ENCODE results near the gene RABGAP1L. TPM values are rescaled to one million over a fixed set of nuclear protein-coding genes. Genes with fewer than 3 reads are reported as not detected.

RABGAP1L gene
- total RNA-seq, 1 experiment from 2014 or later, result 29.3 TPM

DNA sequence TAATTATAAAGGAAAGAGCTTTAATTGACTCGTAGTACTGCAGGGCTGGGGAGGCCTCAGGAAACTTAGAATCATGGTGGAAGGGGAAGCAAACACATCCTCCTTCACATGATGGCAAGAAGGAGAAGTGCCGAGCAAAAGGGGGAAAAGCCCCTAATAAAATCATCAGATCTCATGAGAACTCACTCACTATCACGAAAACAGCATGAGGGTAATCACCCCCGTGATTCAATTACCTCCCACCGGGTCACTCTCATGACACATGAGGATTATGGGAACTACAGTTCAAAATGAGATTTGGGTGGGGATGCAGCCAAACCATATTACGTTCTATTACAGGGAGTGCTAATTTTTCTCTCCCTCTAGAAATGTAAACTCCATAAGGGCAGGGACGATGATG, 878.1 kb downstream of the RABGAP1L start:
- Histone ChIP-seq H2AFZ (ENCODE audit: low read depth, low read length, poor library complexity, severe bottlenecking) (no peak overlapping the region), H3K9ac (ENCODE audit: low read length) (no peak overlapping the region), H3K27ac (ENCODE audit: low read depth, low read length) (no peak overlapping the region), H4K20me1 (ENCODE audit: insufficient read depth) (no peaks in the 10 kb centered on the region), H3K9me3 (ENCODE audit: control insufficient read depth in 1 of 2, insufficient read depth in 1 of 2, low read depth in 1 of 2, low read length in 2 of 2) (no peaks in the 10 kb centered on the region), H3K4me3 (replicated peaks in 1 of 2; ENCODE audit: low read depth in 1 of 2, low read length in 2 of 2) (no peak overlapping the region), H3K4me1 (ENCODE audit: control insufficient read depth in 1 of 2, insufficient read depth in 2 of 2, low read length in 2 of 2) (no peaks in the 10 kb centered on the region), H3K9me2 (ENCODE audit: insufficient read depth) (no peaks in the 10 kb centered on the region), H3K4me2 (ENCODE audit: low read length) (no peak overlapping the region), H3K27me3 (ENCODE audit: insufficient read depth, low read length) (no peaks in the 10 kb centered on the region), H3K79me2 (ENCODE audit: insufficient read depth, low read length) (no peaks in the 10 kb centered on the region), H3K36me3 (ENCODE audit: control insufficient read depth in 1 of 2, insufficient read depth in 2 of 2, low read length in 2 of 2) (no peaks in the 10 kb centered on the region)
- ATAC-seq, result no peak
- intact Hi-C loops (cut with micrococcal nuclease), result no loop called here
- ChIA-PET CTCF (no interaction called here), RAD21 (ENCODE audit: low non-redundant PET in 1 of 2, low total read pairs in 2 of 2, uncharacterized antibody in 2 of 2, unreplicated experiment in 2 of 2) (no interaction called here), POLR2A (no interaction called here)
- no peak for TF ChIP-seq SRF (IDR thresholded peaks at IDR 0.05; ENCODE audit: low read depth)
- no peak for DNase-seq (ENCODE audit: low read depth, low spot score)
- no TSS peak for BruUV-seq (replicated peaks)

DNA sequence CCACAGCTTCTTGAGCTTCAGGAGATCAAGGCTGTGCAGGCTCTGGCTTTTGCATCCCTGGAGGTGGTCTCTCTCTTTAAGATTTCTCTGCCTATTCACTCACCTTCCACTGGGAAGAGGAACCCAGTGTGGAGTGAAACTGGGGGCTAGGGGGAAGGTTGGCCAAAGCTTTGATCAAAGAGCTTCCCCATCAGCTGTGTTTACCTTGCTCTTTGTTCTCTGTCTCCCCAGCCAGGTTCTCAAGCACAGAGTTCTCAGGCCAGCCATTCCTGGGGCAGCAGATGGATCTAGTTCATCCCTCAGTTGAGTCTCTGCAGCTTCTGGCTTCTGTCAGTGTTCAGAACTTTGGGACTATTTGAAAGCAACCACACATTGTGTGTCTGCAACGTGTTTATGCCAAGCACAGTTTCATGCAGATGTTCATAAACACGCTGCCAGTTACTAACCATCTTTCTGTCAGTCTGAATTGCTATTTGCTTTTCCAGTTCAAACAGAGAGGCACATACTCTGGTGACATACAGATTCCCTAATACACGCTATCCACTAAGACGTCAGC, 881.1 kb downstream of the RABGAP1L start:
- H4K20me1 ChIP-seq (ENCODE audit: insufficient read depth), result no peaks in the 10 kb centered on the region
- RAD21 ChIA-PET (ENCODE audit: low non-redundant PET in 1 of 2, low total read pairs in 2 of 2, uncharacterized antibody in 2 of 2, unreplicated experiment in 2 of 2), result no interaction called here
- no peaks in the 10 kb centered on the region for H3K9me3 ChIP-seq (ENCODE audit: control insufficient read depth in 1 of 2, insufficient read depth in 1 of 2, low read depth in 1 of 2, low read length in 2 of 2)
- TF ChIP-seq SP1 (IDR thresholded peaks at IDR 0.05; ENCODE audit: low read depth) (no peak), CEBPB (IDR thresholded peaks at IDR 0.05; ENCODE audit: low read depth) (no peak), CBX3 (IDR thresholded peaks at IDR 0.05; ENCODE audit: low read depth) (no peak), POLR2A (IDR thresholded peaks at IDR 0.05; ENCODE audit: borderline replicate concordance, extremely low read depth, insufficient read depth, insufficient read length) (no peak), EZH2 (IDR thresholded peaks at IDR 0.05) (no peak), TCF7L2 (IDR thresholded peaks at IDR 0.05; ENCODE audit: borderline replicate concordance, extremely low read depth, insufficient read depth, insufficient read length) (no peak), JUND (IDR thresholded peaks at IDR 0.05) (no peak), POLR2AphosphoS5 (IDR thresholded peaks at IDR 0.05; ENCODE audit: low read depth, low read length) (no peak), SIN3A (IDR thresholded peaks at IDR 0.05; ENCODE audit: low read depth) (no peak)
- TF ChIP-seq, protein P1, sequence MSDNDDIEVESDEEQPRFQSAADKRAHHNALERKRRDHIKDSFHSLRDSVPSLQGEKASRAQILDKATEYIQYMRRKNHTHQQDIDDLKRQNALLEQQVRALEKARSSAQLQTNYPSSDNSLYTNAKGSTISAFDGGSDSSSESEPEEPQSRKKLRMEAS (IDR thresholded peaks at IDR 0.05), result no peak
- TF ChIP-seq, protein P2, sequence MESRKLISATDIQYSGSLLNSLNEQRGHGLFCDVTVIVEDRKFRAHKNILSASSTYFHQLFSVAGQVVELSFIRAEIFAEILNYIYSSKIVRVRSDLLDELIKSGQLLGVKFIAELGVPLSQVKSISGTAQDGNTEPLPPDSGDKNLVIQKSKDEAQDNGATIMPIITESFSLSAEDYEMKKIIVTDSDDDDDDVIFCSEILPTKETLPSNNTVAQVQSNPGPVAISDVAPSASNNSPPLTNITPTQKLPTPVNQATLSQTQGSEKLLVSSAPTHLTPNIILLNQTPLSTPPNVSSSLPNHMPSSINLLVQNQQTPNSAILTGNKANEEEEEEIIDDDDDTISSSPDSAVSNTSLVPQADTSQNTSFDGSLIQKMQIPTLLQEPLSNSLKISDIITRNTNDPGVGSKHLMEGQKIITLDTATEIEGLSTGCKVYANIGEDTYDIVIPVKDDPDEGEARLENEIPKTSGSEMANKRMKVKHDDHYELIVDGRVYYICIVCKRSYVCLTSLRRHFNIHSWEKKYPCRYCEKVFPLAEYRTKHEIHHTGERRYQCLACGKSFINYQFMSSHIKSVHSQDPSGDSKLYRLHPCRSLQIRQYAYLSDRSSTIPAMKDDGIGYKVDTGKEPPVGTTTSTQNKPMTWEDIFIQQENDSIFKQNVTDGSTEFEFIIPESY (IDR thresholded peaks at IDR 0.05; ENCODE audit: extremely low read depth, insufficient replicate concordance, low read length), result no peak
- H3K79me2 ChIP-seq (ENCODE audit: insufficient read depth, low read length), result no peaks in the 10 kb centered on the region
- POLR2A ChIA-PET, result no interaction called here
- no TSS peak for BruUV-seq (replicated peaks)
- H2AFZ ChIP-seq (ENCODE audit: low read depth, low read length, poor library complexity, severe bottlenecking), result no peak overlapping the region
- CTCF ChIA-PET, result interaction anchor here (0.8 to 1.6 kb wide), 2 partner anchors 11 to 111 kb away, joined by 3 read pairs; no protein-coding TSS in a partner anchor
- no peaks in the 10 kb centered on the region for H3K4me1 ChIP-seq (ENCODE audit: control insufficient read depth in 1 of 2, insufficient read depth in 2 of 2, low read length in 2 of 2)
- no peaks in the 10 kb centered on the region for H3K36me3 ChIP-seq (ENCODE audit: control insufficient read depth in 1 of 2, insufficient read depth in 2 of 2, low read length in 2 of 2)
- no peak overlapping the region for H3K4me2 ChIP-seq (ENCODE audit: low read length)
- no peak for ATAC-seq
- H3K27me3 ChIP-seq (ENCODE audit: insufficient read depth, low read length), result no peaks in the 10 kb centered on the region
- H3K4me3 ChIP-seq (replicated peaks in 1 of 2; ENCODE audit: low read depth in 1 of 2, low read length in 2 of 2), result no peak overlapping the region
- no peak overlapping the region for H3K27ac ChIP-seq (ENCODE audit: low read depth, low read length)
- no peak for DNase-seq (ENCODE audit: low read depth, low spot score)
- no peaks in the 10 kb centered on the region for H3K9me2 ChIP-seq (ENCODE audit: insufficient read depth)
- H3K9ac ChIP-seq (ENCODE audit: low read length), result no peak overlapping the region
- intact Hi-C loops (cut with micrococcal nuclease), result no loop called here

Measured in HCT116 (cell line).